ENCODE data around the gene SDK1.
"Not testable (repeated sequence)": the region's sequence is repeated elsewhere in the genome, so short reads cannot be mapped to it uniquely, and the experiment has no call there.

The SDK1 gene

DNA sequence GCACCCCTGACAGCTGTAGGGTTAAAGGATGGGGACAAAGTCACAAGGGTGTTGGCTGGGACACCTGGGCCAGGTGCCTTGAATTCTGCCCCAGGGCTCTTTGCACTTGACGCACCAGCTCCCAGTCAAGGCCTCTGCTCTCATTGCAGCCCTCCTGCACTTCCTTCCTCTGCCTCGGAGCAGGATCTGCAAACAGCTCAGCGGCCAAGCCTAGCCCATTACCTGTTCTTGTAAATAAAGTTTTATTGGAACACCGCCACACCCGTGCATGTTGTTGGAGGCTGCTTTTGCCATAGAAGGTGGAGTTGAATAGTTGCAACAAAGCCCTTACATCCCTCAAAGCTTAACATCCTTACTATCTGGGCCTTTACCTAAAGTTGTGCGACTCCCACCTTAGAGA lies 897.2 kb downstream of the SDK1 start:
- DNase-seq = no peak

DNA sequence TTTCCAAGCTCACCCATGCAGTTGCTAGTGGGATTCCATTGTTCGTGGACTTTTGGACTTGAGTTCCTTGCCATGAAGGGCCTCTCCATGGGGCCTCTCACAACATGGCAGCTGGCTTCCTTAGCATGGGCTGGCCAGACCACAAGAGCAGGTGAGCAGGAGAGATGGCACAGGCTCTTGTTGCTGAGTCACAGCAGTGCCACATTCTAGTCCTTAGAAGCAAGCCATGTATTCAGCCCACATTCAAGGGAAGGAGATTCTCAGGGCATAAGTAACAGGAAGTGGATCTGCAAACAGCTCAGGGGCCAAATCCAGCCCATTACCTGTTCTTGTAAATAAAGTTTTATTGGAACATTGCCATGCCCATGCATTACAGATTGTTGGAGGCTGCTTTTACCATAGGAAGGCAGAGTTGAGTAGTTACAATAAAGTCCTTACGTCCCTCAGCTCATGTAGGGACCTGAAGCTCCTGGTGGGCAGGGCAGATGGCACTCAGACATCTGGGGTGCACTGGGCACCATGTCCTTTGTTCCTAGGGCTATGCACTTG lies 899.6 kb downstream of the SDK1 start:
- no peak for DNase-seq

DNA sequence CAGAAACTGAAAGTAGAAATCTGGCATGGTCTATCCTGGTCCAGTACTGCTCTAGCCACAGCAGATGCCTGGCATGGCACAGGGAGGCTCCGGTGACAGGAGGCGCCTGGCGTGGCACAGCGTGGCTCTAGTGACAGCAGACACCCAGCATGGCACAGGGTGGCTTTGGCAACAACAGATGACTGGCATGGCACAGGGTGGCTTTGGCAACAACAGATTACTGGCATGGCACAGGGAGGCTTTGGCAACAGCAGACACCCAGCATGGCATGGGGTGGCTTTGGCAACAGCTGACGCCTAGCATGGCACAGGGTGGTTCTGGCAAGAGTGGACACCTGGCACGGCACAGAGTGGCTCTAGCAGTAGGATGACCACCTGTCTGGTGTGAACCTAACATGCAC lies 900.5 kb downstream of the SDK1 start:
- no peak for DNase-seq

DNA sequence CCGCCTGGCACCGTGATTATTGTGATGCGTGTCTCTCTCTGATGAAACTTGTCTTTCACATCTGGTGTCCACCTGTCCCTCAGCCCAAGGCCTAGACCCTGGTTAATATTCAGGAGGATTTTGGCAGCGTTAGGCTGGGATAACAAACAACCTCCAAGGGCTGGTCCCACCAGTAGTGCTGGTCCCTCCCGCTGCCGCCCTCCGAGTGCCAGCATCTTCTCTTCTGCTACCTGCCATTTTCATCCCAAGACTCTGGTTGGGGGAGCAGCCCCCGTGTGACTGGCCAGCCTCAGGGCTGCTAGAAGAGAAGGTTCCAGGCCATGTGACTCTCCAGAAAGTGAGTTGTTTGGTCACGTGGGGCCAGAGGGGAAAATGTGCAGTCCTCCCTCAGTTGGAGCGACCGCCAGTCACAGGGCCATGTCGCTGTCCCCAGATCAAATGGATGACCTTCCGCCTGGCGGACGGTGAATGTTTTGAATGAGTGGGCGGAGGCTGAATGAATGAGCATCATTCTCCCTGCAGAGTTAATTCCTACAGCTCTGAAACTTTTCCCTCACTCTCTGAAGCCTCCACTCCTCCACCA lies 901.2 kb downstream of the SDK1 start:
- DNase-seq = no peak

DNA sequence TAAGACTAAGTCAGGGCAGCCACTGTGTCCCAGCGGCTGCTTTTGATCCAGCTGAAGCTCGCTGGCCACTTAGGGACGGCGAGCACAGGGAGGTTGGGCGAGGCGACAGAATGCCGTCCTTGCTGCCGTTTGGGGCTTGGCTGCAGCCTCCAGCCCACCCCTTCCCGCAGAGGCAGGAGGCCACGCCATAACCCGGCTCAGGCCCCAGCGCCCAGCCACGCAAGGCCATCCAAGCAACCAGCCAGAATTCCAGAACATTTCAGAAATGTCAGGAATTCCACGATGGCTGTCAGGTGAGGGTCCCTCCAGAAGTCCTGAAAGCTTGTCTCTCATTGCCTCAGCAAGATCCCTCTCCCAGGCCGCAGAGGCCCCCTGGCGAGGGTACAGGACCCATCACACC lies 901.9 kb downstream of the SDK1 start:
- no peak for DNase-seq

DNA sequence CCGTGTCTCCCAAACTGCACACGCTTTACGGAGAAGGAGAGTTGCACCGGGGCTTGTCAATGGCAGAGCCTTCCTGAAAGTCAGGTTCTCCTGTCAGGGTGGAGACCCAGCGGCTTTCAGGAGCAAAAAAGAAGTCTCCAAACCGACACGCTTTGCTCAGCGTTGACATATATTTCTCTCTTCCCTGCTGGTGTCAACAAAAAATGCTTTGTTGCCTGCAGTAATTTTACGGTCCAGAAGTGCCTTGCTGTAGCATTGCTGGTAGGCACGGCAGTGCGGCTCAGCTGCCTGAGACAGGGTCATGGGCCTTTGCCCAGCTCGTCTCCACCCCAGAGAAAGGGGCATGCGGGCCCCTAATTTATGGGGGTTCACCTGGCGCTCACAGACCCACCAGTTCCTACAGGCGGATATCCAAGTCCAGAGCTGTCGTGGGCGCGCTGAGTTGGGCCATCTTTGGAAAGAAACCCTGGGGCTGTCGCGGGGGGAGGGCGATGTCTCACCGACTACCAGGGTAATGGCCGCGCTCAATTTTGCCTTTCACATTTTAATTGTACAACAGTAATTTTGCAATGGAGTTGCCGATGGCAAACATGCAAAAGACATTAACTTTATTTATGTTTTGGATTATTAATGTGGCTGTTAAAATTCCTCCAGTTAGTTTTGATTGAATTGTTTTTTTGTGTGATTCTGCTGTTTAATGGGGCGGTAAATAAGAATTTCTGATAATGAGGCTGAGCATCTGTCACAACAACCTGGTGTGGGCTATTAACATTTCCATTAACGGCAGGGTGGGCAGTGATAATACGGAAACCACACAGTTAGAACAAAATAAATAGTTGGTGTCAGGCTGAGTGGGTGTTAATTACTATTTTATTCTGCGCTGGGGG lies 902.8 kb downstream of the SDK1 start:
- DNase-seq = no peak

DNA sequence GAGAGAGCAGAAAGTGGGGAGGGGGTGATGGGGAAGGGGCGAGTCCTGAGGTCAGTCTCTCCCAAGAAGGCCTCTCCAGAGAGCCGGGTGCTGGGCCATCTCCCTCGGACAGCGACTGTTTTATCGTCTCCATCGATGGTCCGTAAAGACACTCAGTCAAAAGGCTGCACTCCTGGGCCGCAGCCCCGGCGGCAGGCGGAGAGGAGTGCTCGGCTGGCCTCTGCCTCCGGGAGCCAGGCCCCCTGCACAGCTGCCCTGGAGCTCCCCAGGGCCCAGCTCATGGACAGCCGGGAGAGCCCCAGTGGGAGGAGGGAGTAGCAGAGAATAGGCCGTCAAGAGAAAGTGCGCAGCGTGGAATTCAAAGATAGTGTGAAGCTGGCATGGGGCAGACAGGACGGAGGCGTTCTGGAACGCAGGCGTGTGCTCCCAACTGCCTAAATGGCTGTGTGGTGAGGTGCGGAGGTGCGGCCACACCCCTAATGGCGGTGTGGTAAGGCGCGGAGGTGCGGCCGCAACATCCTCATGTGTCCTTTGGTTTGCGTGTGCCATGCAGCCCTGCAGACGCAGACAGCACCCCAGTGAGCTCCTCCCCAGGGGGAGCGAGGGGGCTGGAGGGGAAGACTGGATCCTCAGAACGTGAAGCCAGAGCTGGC lies 903.6 kb downstream of the SDK1 start:
- no peak for DNase-seq

DNA sequence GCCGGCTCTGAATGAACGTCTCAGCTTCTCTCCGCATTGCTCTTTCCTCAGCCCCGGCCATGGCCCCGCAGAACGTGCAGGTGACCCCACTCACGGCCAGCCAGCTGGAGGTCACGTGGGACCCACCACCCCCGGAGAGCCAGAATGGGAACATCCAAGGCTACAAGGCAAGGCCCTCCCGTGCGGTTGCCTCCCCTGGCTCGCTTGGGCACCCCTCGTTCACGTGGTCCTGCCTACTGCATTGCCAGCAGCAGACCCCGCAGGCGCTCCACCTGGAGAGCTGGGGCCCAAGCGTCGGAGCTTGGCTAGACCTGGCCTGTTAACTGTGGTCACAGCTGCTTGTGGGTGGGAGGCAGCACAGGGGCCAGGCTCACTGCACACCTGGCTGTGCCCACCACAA lies 904.8 kb downstream of the SDK1 start:
- DNase-seq = no peak

DNA sequence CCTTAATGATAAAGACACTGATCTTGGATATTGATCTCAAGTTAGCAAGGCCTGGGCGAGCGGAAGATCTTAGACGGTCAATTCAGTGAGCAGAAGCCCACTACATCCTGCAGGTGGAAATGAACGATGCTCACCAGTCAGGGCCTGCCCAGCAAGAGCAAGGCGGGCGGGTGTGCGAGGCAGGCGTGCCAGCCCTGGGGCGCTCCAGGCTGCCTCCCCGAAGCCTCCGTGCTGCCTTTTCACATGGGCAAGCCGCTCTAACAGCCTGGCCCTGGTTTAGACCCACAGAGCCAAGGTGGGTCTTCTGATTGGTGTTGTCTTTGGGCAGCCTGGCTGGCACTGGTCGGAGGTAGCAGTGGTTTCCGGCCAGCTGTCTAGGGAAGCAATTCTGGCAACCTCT lies 906.0 kb downstream of the SDK1 start:
- no peak for DNase-seq

DNA sequence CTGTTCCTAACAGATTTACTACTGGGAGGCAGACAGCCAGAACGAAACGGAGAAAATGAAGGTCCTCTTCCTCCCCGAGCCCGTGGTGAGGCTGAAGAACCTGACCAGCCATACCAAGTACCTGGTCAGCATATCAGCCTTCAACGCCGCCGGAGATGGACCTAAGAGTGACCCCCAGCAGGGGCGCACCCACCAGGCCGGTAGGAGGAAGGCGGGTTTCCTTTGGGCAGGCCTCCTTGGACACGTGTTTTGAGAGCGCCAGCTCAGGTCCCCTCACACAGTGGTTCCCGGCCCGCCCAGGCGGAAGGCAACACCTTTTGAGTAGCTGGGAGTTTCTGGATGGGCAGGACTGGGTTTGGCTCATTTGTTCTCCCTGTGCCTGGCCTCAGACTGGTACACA lies 907.0 kb downstream of the SDK1 start:
- DNase-seq = no peak

DNA sequence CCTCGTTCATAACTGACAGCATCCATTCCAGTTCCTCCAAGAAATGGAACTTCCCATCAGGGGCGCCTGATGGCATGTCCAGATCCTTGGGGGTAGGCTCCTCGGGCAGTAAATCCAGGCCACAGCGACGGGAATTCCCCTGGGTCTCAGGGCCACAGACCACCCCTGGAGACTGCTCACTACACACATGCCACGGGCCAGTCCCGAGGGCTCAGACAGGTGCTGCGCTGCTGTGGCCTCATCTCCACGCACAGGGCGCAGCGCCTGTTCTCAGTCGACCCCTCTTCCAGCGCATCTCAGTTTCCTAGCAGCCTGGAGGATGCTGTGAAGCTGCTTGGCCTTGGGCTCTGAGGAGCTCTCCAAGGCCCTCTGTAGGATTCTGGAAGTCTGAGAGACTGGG lies 907.5 kb downstream of the SDK1 start:
- no peak for DNase-seq

DNA sequence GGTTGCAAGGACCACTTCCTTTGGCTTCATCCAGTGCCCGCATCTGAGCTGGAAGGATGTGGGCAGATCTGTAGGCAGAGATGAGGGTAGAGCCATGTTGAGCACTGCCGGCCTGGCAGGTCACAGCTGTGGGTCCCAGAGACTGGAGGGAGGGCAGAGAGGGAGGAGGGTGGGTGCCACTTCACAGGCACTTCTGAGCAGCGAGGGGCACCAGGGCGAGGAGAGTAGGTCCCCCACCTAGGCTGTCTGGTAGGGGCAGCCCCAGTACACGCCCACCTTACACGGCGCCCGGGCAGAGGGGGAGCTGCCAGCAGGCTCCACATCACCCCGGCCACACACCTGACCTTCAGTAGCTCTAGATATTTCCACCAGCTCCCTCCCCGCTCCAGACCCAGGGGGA lies 908.1 kb downstream of the SDK1 start:
- no peak for DNase-seq

DNA sequence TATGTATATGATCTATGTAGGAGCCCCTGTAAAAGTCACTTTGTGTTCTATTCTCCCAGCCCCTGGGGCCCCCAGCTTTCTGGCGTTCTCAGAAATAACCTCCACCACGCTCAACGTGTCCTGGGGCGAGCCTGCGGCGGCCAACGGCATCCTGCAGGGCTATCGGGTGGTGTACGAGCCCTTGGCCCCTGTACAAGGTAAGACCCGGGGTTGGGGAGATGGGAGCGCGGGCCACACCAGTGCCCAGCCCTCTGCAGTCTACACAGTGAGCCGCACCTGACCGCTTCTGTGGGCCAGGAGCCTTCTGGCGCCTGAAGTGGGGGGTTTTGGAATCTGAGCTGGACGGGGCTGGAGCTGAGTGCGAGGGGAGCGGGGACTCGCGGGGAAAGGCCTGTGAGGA lies 908.9 kb downstream of the SDK1 start:
- DNase-seq = no peak

DNA sequence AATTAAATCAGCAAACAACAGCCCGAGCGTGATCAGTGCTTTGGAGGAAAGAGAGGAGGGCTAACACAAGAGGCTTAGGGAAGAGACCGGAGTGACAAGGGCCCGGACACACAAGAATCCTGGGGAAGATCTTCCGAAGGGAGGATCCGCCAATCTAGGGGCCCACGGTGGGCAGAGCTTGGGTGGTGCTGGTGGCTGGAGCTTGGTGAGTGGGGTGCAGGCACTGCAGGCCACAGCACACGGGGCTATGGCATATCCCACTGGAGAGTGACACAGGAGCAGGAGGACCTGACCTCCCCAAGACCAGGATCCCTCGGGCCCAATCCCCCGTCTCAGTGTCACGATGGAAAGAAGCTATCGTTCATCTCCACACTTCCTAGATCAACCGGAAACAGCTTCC lies 909.8 kb downstream of the SDK1 start:
- no peak for DNase-seq

DNA sequence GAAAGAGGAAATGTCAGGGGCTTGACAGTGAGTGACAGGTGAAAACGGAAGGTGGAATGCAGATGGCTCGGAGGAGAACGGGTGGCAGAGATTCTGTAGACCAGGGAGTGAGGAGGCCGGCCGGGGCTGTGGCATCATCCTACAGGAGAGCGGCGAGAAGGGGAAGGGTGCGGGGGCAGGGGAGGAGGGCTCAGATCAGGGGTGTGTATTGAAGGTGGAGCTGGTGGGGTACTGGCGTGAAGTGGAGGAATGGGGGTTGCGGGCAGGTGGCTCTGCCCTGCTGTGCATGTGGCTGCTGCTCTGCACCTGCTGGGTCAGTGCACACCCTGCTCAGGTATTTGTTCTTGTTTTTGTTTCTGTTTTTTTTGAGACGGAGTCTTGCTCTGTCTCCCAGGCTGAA lies 910.2 kb downstream of the SDK1 start:
- no peak for DNase-seq

DNA sequence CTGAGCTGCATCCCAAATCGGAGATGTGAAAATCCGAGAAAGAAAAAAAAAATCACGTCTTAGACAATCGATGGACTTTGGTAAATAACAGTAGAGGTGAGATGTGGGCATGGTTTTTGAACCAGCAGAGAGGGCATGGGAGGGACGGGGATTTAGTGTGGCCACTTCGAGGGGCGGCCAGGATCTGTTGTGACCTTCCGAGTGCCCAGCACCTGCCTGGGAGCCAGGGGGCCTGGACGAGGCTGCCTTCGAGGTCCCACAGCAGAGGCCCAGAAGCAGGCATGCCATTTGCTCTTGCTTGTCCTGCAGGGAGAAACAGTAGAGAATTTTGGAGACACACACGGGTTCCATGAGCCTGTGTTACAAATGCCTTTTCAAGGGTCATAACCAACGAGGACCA lies 911.3 kb downstream of the SDK1 start:
- no peak for DNase-seq

DNA sequence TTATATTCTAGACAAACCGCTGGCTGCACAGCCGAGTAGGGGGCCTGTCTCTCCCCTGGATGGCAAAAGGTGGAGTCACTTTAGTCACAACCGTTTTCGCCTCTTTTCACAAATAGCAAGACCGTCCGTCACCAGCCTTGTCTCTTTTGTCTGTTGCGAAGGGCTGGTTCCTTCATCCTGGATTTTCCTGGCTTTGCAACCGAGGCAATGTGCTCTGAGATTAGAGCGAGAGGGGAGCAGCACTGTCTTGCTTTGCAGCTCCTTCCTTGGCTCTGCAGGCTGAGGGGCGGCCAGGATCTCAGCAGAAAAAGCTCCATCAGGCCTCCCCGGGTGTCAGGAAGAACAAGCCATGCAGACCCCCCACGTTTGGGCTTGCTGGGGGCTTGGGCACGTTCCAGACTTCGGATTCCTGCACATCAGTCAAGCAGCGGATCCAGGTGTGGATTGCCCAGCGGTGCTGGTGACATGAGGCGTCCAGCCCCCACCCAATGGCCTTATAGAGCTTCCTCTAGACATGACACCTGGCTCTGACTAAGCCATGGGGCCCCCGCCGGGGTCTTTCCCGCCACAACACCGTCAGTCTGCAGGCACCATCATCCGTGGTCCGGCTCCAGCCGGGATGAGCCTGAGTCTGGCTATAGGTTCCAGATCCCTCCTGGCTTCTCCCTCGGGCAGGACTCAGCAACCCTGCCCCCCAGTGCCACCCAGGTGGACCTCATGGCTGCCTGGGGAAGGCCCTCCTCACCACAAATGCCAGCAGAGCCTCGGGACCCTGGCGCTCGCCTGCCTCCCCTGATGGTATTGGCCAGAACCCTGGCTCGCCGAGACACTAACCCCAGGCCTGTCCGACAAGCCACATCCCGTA lies 913.5 kb downstream of the SDK1 start:
- DNase-seq = no peak

DNA sequence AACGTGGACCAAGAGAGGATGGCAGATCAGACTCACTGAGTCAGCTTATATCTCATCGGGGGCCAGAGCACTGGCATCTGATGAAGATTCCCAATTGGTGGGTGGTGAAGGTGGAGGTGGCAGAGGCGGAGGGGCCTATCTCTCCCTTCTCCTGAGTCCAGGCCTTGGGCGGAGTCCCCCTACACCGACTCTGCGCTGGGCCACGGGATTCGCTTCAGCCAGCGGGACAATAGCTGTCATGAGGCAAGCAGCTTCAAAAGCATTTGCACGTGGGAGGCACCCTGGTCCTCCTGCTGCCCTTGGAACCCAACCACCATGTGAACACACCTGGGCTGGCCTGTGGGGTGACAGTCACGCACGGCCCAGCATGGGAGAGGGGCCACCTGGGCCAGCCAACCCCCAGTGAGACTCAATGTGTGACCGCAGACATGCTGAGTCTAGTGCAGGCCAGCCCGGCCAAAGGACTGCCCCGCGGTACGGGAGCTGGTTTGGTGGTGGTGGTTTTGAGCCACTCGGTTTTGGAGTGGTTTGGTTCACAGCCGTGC lies 914.2 kb downstream of the SDK1 start:
- DNase-seq = no peak

DNA sequence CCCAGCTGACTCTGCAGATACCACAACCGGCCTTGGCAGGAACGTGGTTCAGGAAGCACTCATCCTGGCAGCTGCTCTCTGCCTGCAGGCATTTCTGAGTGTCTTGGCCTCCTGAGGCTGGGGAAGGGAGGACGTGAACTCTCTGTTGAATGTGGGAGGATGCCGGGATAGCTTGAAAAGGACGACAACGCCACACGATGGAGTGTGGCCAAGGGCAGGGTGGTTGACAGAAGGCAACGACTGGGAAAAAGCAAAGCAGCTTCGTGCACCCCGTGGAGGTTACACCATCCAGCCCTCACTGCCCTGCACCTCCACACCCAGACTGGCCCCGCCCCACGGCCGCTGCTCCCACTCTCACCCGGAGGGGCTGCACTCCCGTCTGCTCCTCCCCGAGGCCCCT lies 915.0 kb downstream of the SDK1 start:
- DNase-seq = no peak

DNA sequence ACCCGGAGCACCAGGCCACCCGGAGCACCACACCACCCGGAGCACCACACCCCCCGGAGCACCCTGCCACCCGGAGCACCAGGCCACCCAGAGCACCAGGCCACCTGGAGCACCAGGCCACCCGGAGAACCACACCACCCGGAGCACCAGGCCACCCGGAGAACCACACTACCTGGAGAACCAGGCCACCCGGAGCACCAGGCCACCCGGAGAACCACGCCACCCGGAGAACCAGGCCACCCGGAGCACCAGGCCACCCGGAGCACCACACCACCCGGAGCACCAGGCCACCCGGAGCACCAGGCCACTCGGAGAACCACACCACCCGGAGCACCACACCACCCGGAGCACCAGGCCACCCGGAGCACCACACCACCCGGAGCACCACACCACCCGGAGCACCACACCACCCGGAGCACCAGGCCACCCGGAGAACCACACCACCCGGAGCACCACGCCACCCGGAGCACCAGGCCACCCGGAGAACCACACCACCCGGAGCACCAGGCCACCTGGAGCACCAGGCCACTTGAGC lies 916.1 kb downstream of the SDK1 start:
- not testable (repeated sequence) for DNase-seq

DNA sequence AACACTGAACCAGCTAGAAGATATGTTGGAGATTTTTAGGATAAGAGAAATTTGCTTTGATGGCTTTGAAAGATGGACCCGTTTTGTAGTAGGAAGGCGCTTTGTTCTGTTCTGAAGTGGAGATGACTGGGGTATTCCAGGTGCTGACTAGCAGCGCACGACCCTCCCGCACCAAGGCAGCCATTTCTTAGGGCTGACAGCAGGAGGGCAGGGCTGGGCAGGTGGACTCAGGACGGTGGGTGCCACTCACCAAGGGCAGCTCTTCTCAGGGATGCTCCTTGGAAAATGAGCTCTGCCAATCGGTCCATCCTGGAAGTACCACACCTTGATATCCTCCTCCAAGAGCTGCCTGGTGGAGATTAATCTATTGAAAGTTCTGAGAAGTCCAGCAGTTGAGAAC lies 917.4 kb downstream of the SDK1 start:
- no peak for DNase-seq

DNA sequence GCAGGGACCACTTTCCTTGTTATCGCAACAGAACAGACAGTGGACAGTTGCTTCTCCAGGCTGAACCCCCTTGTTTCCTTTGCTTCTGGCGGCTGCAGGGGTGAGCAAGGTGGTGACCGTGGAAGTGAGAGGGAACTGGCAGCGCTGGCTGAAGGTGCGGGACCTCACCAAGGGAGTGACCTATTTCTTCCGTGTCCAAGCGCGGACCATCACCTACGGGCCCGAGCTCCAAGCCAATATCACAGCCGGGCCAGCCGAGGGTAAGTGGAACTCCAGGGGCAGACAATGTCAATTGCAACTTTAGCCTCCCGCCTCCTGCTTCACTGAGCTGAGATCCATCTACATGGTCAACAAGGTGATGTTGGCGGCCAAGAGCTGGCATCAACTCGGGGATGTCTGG lies 919.0 kb downstream of the SDK1 start:
- DNase-seq = no peak
